CD14-positive monocyte (primary cell): Measurements from ENCODE around the gene ZNRF2. TPM values are rescaled to one million over a fixed set of nuclear protein-coding genes. Genes with fewer than 3 reads are reported as not detected.

ENCODE experiments used
- DNase-seq, 3 donors: peaks; one replicate each; pipeline ENCODE4 v3.0.0-alpha.2; 2011 to 2022
- H2AFZ ChIP-seq: 2 replicates; pipeline ENCODE4 v1.6.0; 2012; ENCODE audit warnings: mild to moderate bottlenecking, low read depth, low read length, inconsistent platforms; ENCODE audit not compliant: insufficient read depth, poor library complexity, severe bottlenecking
- H3K27ac ChIP-seq, 2 donors: 1 replicate in 1 of 2; 2 replicates in 1 of 2; pipeline ENCODE4 v1.5.1; 2012 to 2013; ENCODE audit warnings: low read length in 2 of 2, control low read depth in 1 of 2, inconsistent platforms in 1 of 2, low read depth in 1 of 2, mild to moderate bottlenecking in 1 of 2
- H3K27me3 ChIP-seq, 2 donors: one replicate each; pipeline versions ENCODE4 v1.6.0 to v1.6.1; 2011 to 2013; ENCODE audit warnings: low read length in 2 of 2; ENCODE audit not compliant: control insufficient read depth in 2 of 2, insufficient read depth in 2 of 2
- H3K36me3 ChIP-seq, 2 donors: replicated peaks in 1 of 2; 1 replicate in 1 of 2; 2 replicates in 1 of 2; pipeline versions ENCODE4 v1.5.1 to v1.6.1; 2012 to 2013; ENCODE audit warnings: low read length in 2 of 2, control low read depth in 1 of 2, inconsistent platforms in 1 of 2, mild to moderate bottlenecking in 1 of 2; ENCODE audit not compliant: insufficient read depth in 2 of 2, control insufficient read depth in 1 of 2
- H3K4me1 ChIP-seq, 2 donors: 1 replicate in 1 of 2; 2 replicates in 1 of 2; pipeline versions ENCODE4 v1.5.1 to v1.6.1; 2012 to 2013; ENCODE audit warnings: low read length in 2 of 2, control low read depth in 1 of 2, inconsistent platforms in 1 of 2, mild to moderate bottlenecking in 1 of 2, moderate library complexity in 1 of 2; ENCODE audit not compliant: insufficient read depth in 2 of 2, control insufficient read depth in 1 of 2
- H3K4me2 ChIP-seq: replicated peaks from 2 replicates; pipeline ENCODE3; 2012; ENCODE audit warnings: low read length, moderate library complexity, mild to moderate bottlenecking; ENCODE audit not compliant: poor library complexity, severe bottlenecking; ENCODE audit errors: extremely low read depth
- H3K4me3 ChIP-seq, 3 experiments: fragments of 200-600 bp in 1 of 3; sonication (generic) in 1 of 3; replicated peaks in 1 of 3; 1 replicate in 2 of 3; 2 replicates in 1 of 3; pipeline ENCODE4 v1.5.1; 2011 to 2013; ENCODE audit warnings: low read length in 3 of 3, mild to moderate bottlenecking in 3 of 3, control low read depth in 2 of 3, low read depth in 2 of 3, inconsistent platforms in 1 of 3, moderate library complexity in 1 of 3
- H3K79me2 ChIP-seq: 2 replicates; pipeline ENCODE4 v1.6.0; 2012; ENCODE audit warnings: mild to moderate bottlenecking, control low read depth, inconsistent platforms, low read length, moderate library complexity; ENCODE audit not compliant: insufficient read depth
- H3K9ac ChIP-seq: 2 replicates; pipeline ENCODE4 v1.6.0; 2017; ENCODE audit warnings: low read length, mild to moderate bottlenecking; ENCODE audit not compliant: insufficient read depth, poor library complexity, severe bottlenecking
- H3K9me3 ChIP-seq, 2 donors: replicated peaks in 1 of 2; 1 replicate in 1 of 2; 2 replicates in 1 of 2; pipeline versions ENCODE4 v1.5.1 to v1.6.1; 2012 to 2013; ENCODE audit warnings: low read length in 2 of 2, control low read depth in 1 of 2; ENCODE audit not compliant: control insufficient read depth in 1 of 2, insufficient read depth in 1 of 2
- H4K20me1 ChIP-seq: 2 replicates; pipeline ENCODE4 v1.6.0; 2012; ENCODE audit warnings: mild to moderate bottlenecking, low read length, control low read depth, moderate library complexity; ENCODE audit not compliant: insufficient read depth
- H3K27ac Mint-ChIP-seq, 7 donors: one replicate each; pipeline ENCODE4 v1.8.0; 2020; ENCODE audit warnings: mild to moderate bottlenecking in 7 of 7, mixed read lengths in 7 of 7, moderate library complexity in 6 of 7, inconsistent platforms in 2 of 7
- H3K27me3 Mint-ChIP-seq, 3 donors: one replicate each; pipeline ENCODE4 v1.8.0; 2021 to 2022; ENCODE audit warnings: low read depth in 3 of 3, mild to moderate bottlenecking in 3 of 3, mixed read lengths in 3 of 3, moderate library complexity in 3 of 3, inconsistent platforms in 1 of 3
- H3K36me3 Mint-ChIP-seq, 2 donors: one replicate each; pipeline ENCODE4 v1.8.0; 2020; ENCODE audit warnings: mixed read lengths in 2 of 2, inconsistent platforms in 1 of 2, mild to moderate bottlenecking in 1 of 2
- H3K4me1 Mint-ChIP-seq: one replicate; pipeline ENCODE4 v1.8.0; 2020; ENCODE audit warnings: mild to moderate bottlenecking, mixed read lengths
- H3K4me3 Mint-ChIP-seq, 2 donors: one replicate each; pipeline ENCODE4 v1.8.0; 2020; ENCODE audit warnings: mild to moderate bottlenecking in 2 of 2, mixed read lengths in 2 of 2, moderate library complexity in 1 of 2
- H3K9me3 Mint-ChIP-seq, 7 donors: one replicate each; pipeline ENCODE4 v1.8.0; 2020 to 2022; ENCODE audit warnings: mixed read lengths in 7 of 7, mild to moderate bottlenecking in 6 of 7, moderate library complexity in 6 of 7, inconsistent platforms in 2 of 7
- WGBS: methylation state at CpG from one replicate; pipeline ENCODE4 v1.1.5; 2013; ENCODE audit warnings: missing lambda C conversion rate; ENCODE audit not compliant: insufficient coverage; 5-methylcytosine and 5-hydroxymethylcytosine counted together
- intact Hi-C, 2 donors: fragments of 100-400 bp; cut with micrococcal nuclease; formaldehyde crosslinking; loops; one replicate each; pipeline versions ENCODE4 v1.15.0 to v1.15.1; 2023
- polyA plus RNA-seq, 3 donors: library from polyadenylated mRNA; depleted of rRNA in 1 of 3; unstranded in 2 of 3; stranded (reverse) in 1 of 3; fragments of 300-500 nt in 2 of 3; fragments of >200 nt in 1 of 3; fragmentation: Illumina TruSeq in 2 of 3; gene quantifications; 1 replicate in 2 of 3; 2 replicates in 1 of 3; pipeline ENCODE4 v1.2.3, GENCODE V29; 2012 to 2021
- TF ChIP-seq, protein P1 (sequence below): fragments of 200-600 bp; IDR thresholded peaks from one replicate; pipeline ENCODE4 v1.8.0; 2022; ENCODE audit warnings: antibody characterized with exemption, mild to moderate bottlenecking

The ZNRF2 gene
- polyA plus RNA-seq, 3 donors, result 1.9 to 9.5 (median 5.7) TPM

GRCh38 chr7:30281263-30281662, 3.1 kb upstream of the ZNRF2 start:
- no peaks in the 10 kb centered on the region for H3K36me3 ChIP-seq
- DNase-seq, result no peak
- H3K27me3 ChIP-seq, result no peaks in the 10 kb centered on the region
- no peak overlapping the region for H3K4me2 ChIP-seq
- no peak overlapping the region for H3K4me3 ChIP-seq
- peaks cover 9% of the 10 kb centered on the region for H4K20me1 ChIP-seq
- Mint-ChIP-seq H3K27me3 (peaks cover 0 to 3% (median 0%) of the 10 kb centered on the region in 3 donors), H3K9me3 (peaks cover 0 to 5% (median 4%) of the 10 kb centered on the region in 7 donors), H3K27ac (peak overlapping the region in 2 of 7 donors; percentile 5 to 33), H3K4me1 (peaks cover 30% of the 10 kb centered on the region), H3K4me3 (no peak overlapping the region), H3K36me3 (peaks cover 1 to 12% of the 10 kb centered on the region in 2 donors)
- no peak overlapping the region for H3K9ac ChIP-seq
- no peak overlapping the region for H2AFZ ChIP-seq
- intact Hi-C loops, result loop anchor here (5.0 to 10.0 kb wide), 6 partner anchors 54 to 166 kb away; no protein-coding TSS in a partner anchor
- TF ChIP-seq, protein P1, sequence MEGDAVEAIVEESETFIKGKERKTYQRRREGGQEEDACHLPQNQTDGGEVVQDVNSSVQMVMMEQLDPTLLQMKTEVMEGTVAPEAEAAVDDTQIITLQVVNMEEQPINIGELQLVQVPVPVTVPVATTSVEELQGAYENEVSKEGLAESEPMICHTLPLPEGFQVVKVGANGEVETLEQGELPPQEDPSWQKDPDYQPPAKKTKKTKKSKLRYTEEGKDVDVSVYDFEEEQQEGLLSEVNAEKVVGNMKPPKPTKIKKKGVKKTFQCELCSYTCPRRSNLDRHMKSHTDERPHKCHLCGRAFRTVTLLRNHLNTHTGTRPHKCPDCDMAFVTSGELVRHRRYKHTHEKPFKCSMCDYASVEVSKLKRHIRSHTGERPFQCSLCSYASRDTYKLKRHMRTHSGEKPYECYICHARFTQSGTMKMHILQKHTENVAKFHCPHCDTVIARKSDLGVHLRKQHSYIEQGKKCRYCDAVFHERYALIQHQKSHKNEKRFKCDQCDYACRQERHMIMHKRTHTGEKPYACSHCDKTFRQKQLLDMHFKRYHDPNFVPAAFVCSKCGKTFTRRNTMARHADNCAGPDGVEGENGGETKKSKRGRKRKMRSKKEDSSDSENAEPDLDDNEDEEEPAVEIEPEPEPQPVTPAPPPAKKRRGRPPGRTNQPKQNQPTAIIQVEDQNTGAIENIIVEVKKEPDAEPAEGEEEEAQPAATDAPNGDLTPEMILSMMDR, result no peak
- peaks cover 21 to 23% of the 10 kb centered on the region in 2 donors for H3K4me1 ChIP-seq
- peaks cover 61% of the 10 kb centered on the region for H3K79me2 ChIP-seq
- WGBS, result 80% methylated on average over 1 of the region's 1 CpG
- no peak overlapping the region for H3K27ac ChIP-seq
- H3K9me3 ChIP-seq, result no peaks in the 10 kb centered on the region

- peaks cover 1 to 12% of the 10 kb centered on the region in 2 donors for H3K36me3 Mint-ChIP-seq
- TF ChIP-seq, protein P1, result no peak
- Histone ChIP-seq H2AFZ (no peak overlapping the region), H3K4me2 (no peak overlapping the region), H3K36me3 (no peaks in the 10 kb centered on the region), H3K27me3 (no peaks in the 10 kb centered on the region), H3K4me3 (no peak overlapping the region), H3K27ac (no peak overlapping the region), H3K79me2 (peaks cover 66% of the 10 kb centered on the region), H3K4me1 (peaks cover 27 to 28% of the 10 kb centered on the region in 2 donors), H3K9ac (no peak overlapping the region), H4K20me1 (peaks cover 14% of the 10 kb centered on the region), H3K9me3 (no peaks in the 10 kb centered on the region)
- H3K27ac Mint-ChIP-seq, result peak overlapping the region in 1 of 7 donors; percentile 5
- H3K4me1 Mint-ChIP-seq, result peaks cover 36% of the 10 kb centered on the region
- intact Hi-C loops, result loop anchor here (5.0 to 10.0 kb wide), 6 partner anchors 53 to 166 kb away; no protein-coding TSS in a partner anchor
- DNase-seq, result no peak
- H3K9me3 Mint-ChIP-seq, result peaks cover 0 to 7% (median 4%) of the 10 kb centered on the region in 7 donors
- H3K4me3 Mint-ChIP-seq, result no peak overlapping the region
- WGBS, result 100% methylated on average over 2 of the region's 2 CpGs
- H3K27me3 Mint-ChIP-seq, result peaks cover 0 to 3% (median 0%) of the 10 kb centered on the region in 3 donors
These were observed 2.6 kb upstream of the ZNRF2 start for GRCh38 chr7:30281791-30282190.
